ENCODE measurements around the gene LAMTOR2.
"Not testable (repeated sequence)": the region's sequence is repeated elsewhere in the genome, so short reads cannot be mapped to it uniquely, and the experiment has no call there.

Gene LAMTOR2

DNA sequence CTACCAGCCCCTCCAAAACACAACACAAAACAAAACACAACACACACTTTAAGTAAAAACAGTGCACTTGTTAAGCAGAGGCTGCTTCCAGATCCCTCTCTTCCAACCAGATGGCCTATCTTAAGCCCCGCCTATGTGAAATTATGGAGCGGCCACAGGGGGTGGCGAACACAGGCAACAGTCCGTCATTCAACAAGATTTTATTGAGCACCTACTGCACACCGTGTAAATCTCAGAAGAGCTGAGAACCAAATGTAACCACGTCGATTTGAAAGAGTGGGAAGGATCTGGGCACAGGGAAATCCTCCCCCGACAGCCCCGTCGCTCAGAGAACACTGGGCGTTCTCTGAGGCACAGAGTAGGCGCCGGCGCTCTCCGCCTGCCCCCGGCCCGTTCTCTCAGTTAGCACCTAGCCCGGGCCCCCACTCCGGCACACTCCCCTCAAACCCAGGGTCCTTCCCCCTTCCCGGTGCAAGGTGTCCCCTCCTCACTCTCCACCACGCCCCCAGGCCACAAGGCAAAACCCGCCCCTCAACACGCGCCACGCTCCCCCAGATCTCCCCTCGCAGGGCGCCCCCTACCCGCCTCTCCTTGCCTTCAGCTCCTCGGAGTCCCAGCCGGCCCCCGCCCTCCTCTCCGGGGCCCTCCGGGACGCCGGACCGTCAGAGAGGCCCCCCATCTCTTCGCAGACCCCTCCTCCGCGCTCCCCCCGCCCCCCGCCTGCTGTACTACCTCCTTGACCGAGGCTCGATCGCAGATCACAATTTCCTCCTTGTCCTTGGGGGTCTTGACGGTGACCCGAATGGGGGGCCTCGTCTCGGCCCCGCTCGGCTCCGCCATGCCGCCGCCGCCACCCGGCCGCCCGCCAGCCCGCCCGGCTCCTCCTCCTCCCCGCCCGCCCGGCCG, 1.5 kb upstream of the LAMTOR2 start:
- peak; percentile 64 for DNase-seq

DNA sequence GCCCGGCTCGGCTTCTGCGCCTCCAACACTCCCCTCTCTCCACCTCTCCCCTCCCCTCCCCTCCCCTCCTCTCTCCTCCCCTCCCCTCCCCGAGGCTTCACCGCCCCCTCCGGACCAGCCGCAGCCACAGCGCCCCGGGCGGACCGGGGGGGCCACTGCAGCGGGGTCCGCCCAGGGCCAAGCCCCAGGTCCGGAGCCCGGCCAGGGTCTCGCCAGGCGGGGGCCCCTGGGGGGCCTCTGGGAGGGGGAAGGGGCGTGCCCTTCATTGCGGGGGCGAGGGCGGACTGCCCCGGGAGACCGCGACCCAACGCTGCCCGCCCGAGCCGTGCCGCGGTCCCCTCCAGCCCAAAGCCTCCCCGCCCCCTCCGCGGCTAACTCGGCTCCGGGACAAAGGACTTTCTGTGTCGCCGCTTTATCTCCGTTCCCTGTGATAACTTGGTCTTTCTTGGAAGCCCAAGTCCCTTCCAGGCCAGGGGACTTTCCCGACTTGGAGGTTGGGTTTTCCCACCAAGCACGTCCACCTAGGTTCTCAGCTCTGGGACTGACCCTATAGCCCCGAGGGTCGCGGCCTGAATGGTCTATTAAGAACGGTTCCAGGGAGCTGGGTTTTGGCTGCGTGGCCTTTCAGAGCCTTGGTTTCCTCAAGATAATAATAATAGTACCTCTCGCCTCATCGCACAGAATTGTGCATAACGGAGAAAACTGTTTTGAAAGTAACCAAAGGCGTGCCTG, 648 bp upstream of the LAMTOR2 start, which contains the start of gene UBQLN4:
TSS of gene UBQLN4 (minus strand) at position 31 of the 732 bp plus-strand sequence. CDS start 97 bp downstream, outside the sequence.
- DNase-seq = peak; percentile 87

DNA sequence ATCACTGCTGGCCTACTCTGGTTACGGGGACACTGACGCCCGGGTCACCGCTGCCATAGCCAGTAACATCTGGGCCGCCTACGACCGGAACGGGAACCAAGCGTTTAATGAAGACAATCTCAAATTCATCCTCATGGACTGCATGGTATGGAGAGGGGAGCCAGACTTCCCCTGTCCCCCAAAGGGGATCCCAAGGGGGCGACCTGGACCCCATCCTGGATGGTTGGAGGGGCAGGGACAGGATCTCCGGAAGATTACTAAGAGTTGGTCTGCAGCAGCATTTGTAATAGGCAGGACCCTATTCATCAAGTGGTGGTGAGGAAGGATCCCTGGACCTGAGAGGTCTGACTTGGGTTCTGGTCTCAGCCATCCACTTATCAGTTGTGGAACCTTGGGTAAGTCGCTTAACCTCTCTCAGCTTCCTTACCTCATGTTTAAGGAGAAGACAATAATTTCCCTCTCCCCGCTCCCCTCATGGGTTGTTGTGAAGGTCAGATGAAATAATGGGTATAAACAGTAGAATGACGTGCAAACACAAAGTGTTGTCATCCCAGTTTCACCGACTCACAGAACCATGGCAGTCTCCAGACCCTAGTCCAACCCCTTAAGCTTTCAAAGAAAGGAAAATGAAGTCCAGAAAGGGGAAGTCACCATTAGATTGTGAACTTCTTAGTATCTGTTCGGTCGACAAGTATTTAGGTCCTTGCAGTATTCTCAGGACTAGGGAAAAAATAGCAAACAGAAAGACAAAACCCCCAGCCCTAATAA, 883 bp downstream of the LAMTOR2 start:
- peak; percentile 73 for DNase-seq

DNA sequence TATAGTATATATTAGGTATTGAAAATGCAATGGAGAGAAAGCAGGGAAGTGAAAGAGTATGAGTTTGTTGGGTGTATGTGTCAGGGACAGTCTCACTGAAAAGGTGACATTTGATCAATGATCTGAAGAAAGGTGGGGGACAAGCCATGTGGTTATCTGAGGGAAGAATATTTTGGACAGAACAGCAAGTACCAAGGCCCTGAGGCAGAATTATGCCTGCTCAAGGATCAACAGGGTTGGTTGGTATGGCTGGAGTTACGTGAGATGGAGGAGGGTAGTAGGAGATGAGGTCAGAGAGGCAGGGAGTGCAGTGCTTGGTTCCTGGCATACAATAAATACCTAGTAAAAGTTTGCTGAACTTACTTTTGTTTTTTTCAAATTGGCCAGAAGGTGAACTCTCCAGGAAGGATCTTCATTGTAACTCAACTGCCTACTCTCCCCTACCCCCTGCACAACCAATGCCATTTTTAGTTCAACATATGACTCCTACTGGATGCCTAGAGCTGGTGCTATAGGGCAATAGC, 1.8 kb downstream of the LAMTOR2 start:
- DNase-seq = no peak

DNA sequence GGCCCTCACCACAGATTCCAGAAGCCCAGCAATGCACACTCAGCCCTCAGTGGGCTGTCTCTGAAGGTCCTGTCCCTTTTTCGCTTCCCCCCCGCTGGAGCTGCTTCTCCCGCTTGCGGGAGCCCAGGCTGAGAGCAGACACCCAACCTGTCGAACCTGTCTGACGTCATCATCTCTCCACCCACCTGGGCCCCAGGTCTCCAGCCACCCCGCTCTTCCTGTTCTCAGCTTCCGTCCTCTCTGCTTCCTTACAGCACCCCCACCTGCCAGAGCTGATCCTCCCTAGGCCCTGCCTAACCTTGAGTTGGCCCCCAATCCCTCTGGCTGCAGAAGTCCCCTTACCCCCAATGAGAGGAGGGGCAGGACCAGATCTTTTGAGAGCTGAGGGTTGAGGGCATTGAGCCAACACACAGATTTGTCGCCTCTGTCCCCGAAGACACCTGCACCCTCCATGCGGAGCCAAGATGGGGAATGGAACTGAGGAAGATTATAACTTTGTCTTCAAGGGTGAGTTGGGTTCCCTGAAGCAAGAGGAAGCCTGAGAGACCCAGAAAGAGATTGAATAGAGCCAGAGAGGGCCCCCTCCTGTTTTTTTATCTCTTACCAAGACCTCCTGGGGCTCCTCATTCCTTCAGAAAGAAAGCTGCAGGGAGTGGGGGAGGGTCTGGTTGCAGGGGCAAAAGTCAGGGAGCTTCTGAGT, 6.5 kb downstream of the LAMTOR2 start, which contains the start of gene RAB25:
TSS of gene RAB25 (plus strand) at position 224 of the 700 bp plus-strand sequence. CDS start at position 465, 241 bp downstream.
- DNase-seq = no peak

DNA sequence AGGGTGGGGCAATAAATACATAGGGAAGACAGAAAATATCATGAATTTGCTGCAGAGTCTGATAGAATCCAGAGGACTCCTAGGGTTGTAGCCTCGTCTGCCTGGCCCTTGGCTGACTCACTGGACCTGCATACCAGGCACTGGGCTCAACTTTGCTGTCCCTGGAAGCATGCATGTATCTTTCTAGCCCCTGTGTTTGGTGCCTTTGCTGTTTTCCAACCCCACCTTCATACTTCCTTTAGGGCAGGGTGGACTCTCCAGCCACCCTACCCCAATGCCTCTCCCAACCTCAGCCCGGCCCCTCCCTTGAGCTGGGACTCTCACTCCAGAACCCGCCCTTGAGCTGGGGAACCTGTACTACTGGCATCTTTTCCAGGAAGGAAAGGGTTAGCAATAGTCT, 7.6 kb downstream of the LAMTOR2 start:
- no peak for DNase-seq

DNA sequence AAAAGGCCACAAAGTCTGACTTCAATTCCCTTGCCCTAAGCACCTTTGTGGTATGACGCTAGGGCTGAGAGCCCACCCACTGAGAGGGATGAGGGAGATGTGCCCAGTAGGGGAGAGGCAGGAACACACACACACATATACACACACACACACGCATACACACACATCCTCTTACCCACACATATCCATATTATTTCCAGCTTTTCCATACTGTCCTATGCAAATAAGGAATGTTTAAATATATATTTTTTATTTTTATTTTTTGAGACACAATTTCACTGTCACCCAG, 9.4 kb downstream of the LAMTOR2 start:
- DNase-seq = no peak

DNA sequence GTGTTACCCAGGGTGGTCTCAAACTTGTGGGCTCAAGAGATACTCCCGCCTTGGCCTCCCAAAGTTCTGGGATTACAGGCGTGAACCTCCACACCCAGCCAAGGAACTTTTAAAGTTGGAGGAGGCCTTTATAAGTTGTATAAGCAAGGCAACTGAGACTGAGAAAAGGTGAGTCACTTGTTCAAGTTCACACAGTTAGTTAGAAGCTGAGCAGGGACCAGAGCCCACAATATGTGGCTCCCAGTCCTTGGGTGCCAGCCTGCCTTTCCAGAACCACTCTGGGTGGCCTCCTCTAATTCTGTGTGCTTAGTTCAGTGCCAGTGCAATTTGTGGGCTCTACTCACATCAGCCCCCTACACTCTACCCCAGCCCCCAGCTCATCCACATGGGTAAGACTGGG, 10.0 kb downstream of the LAMTOR2 start:
- DNase-seq = no peak

DNA sequence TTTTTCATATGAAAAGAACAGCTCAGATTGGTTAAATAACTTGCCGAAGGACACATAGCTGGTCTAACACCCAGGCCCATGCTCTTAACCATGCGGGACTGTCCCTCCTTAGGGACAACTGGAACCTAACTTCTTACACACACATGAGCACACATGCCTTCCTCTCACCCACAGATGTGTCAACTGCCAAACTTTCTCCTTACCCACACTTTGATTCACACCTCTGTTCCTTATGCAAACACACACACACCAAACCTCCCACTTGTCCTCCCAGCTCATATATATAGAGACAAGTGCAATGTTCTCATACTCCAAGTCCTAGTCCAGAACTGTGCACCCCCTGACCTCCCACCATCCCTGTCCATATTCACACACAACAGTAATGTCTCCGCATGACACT, 10.6 kb downstream of the LAMTOR2 start:
- DNase-seq = no peak

DNA sequence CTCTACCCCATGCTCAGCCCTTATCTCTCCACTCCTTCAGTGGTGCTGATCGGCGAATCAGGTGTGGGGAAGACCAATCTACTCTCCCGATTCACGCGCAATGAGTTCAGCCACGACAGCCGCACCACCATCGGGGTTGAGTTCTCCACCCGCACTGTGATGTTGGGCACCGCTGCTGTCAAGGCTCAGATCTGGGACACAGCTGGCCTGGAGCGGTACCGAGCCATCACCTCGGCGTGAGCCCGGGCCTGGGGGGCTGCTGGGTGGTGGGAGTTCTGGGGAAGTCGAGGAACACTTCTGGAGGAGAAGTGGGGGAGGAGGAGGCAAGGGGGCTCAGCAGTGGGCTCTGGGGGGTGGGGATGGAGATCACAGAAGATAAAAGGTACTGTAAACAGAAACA, 11.3 kb downstream of the LAMTOR2 start:
- DNase-seq = no peak

DNA sequence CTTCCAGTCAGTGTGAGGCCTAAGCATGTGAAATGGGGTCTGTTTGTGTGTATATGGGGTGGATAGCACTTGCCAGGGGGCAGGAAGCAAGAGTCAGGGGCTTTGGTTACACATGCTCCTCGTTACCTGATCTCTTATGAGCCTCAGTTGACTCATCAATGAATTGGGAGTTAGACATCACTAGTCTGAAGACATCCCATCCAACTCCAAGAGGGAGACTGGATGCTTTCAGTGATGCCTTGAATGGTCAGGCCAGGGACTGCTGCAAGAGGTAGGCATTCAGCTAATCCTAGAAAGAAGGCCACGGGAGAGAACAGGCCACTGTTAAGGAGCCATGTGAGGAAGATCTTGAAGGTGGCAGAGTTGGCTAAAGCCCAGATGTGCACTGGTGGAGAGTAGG, 12.7 kb downstream of the LAMTOR2 start:
- no peak for DNase-seq

DNA sequence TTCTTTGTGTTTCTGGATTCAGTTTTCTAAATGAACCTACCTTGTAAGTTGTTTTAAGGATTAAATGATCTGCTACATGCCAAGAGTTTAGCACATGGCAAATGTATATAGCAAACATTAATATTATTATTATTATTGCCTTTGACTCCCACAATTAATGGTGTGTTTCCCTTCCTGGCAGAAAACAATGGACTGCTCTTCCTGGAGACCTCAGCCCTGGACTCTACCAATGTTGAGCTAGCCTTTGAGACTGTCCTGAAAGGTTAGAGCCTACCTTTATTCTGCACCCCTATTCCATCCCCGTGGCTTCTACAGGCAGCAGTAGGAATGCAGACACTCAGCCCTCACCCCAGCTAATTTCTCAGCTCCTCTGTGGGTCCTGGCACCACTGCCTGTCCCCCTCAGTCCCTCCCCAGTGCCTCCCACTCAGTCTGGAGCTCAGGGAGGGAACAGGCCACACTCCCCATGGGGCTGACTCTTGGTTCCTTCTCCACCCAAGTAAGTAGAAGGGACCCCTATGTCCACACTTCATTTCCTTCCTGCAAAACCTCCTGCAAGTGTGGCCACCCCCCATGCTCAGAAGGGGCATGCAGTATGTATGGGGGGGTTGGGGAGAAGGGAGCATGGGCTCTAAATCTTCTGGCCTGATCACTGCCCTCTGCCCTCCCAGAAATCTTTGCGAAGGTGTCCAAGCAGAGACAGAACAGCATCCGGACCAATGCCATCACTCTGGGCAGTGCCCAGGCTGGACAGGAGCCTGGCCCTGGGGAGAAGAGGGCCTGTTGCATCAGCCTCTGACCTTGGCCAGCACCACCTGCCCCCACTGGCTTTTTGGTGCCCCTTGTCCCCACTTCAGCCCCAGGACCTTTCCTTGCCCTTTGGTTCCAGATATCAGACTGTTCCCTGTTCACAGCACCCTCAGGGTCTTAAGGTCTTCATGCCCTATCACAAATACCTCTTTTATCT, 15.2 kb downstream of the LAMTOR2 start:
- no peak for DNase-seq

DNA sequence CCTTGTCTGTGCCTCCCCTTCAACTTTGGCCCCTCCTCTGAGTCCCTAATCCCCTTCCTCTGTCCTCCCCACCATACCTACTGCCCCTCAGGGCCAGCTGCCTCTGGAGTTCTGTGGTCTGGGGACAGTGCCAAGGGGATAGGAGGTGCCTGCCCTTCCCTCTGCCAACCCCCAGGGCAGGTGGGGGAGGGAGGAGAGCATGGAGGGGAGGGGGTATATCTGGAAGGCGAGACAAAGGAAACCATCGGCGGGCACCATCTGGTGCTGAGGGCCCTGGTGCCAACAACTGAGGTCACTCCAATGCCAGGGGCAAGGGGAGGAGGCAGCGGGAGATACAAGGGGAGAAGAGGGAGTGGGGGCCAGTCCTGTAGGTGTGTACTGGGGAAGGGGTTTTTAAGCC, 16.0 kb downstream of the LAMTOR2 start:
- no peak for DNase-seq

DNA sequence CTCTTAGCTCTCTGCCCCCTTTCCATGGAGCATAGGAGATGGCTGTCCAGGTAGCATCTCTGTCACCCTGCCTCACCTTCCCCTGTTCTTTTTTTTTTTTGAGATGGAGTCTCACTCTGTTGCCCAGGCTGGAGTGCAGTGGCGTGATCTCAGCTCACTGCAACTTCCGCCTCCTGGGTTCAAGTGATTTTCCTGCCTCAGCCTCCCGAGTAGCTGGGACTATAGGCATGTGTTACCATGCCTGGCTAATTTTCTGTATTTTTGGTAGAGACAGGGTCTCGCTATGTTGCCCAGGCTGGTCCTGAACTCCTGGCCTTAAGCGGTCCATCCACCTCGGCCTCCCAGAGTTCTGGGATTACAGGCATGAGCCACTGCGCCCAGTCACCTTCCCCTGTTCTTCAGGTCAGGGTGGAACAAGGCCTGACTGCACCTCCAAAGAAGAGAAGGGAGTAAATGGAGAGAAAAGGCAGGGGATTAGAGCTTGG, 16.8 kb downstream of the LAMTOR2 start:
- not testable (repeated sequence) for DNase-seq

DNA sequence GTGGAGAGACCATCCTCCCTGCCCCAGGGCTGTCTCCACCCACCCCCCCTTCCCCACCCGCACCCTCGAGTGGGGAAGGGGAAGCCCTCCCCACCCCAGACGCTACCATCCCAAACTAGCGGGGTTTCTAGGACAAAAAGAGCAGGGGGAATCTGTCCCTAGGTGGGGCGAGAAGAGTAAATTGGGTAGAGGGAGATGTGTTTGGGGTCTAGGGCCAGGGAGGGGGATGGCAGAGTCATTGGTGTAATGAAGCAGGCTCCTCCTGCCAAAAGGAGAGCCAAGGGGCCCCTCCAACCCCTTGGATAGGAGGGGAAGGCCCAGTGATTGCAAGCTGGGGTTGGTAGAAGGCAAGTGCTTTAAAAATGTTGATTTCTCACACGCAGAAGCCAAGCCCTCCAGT, 17.7 kb downstream of the LAMTOR2 start:
- DNase-seq = no peak

DNA sequence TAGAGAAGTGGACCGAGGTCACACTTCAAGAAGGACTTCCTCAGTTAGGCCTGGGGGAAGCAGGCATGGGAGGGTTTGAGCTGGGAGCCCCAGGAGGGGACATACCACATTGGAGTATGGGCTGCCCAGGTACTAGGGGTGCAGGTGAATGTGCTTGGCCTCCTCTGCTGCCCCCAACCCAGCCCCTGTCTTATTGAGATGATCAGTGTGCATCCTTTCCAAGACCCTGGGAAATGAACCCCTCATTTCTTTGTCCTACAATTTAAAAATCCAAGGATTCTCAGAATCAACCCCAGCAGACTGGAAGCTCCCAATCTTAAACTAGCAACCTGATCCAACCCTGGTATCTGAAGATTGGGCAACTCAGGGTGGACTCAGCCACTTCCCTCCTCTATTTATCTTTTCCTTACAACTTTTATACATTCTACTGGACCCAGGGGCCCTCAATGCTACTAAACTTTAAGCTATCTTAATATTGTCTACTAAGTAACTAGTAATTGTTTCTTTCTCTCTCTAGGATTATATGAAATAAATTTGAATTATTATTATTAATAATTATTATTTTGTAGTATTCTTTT, 18.6 kb downstream of the LAMTOR2 start:
- no peak for DNase-seq

DNA sequence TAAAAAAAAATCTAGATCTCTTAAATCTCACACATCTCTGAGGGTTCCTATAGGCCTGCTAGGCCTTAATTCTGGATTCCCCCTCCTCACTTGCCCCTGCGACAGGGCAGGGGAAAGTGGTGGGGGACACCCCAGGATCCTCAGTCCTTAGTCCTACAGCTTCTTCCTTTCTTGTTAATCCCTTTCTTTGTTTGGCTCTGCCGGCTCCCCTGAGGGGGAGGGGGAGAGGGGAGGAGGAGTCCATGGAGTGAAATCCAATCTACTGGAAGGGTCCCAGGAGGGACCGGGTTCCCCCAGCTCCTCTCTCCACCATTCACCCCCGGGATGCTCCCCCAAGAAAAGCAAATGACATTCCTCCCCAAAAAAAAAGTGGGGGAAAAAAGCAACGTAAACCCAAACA, 19.2 kb downstream of the LAMTOR2 start:
- DNase-seq = no peak

DNA sequence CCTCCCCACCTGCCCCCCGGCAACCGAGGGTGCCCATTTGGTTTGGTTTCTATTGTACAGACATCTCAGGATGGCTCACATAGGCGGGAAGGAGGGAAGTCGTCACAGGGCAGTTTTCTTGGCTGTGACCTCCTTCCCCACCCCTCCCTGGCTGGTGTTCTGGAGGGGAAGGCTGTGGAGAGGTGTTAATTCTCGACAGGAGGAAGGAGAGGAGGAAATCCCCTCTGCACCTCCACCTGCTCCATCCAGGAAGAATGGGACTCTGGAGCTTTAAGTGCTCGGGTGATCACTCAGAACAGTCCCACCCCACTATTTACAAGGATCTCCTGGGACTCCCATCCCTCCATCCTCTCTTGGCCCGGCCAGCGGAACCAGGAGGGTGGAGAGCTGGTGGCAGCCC, 20.1 kb downstream of the LAMTOR2 start:
- DNase-seq = no peak

DNA sequence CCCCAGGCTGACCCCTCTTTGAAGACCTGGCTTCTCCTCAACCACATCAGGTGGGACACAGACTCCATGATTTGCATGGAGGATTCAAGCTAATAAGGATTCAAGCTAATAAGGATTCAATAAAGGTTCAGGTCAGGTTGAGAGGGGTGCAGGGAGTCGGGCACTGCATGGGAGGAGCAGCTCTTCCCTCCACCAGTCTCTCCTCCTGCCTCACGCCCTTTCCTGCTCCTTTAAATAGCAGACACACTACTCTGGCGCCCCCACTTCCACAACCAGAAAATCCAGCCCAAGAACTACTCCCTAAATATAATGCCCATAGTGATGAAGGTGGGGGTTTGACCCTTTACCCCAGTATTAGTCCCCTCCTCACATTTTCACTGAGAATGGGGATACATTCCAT, 20.6 kb downstream of the LAMTOR2 start:
- no peak for DNase-seq

DNA sequence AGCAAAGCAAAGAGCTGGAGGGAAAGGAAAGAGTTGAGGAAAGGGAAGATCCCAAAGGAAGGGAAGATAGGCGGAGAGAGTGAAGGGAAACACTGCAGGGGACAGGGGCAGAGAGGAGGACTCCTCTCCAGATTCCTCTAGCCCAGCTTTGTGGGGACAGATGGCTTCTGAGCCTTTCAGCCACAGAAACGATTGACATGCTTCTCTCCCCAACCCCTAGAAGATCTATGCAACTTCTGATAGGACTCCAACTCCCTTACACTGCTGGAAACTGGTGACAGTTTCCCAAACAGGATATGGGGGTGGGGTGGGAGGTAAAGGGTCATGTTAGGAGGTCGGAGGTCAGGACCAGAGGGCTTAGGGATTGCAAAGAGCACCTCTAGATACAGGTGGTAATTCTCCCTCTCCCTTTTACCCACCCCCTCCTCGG, 21.2 kb downstream of the LAMTOR2 start:
- DNase-seq = no peak

Measured in inflammatory macrophage treated with lipopolysaccharide for 4 hours (primary cell).